CD1c-positive myeloid dendritic cell (primary cell): ENCODE data around the gene QDPR.
A peak's percentile ranks its signal among the peaks of the same experiment; 100 is the strongest.
"Not testable (repeated sequence)": the region's sequence is repeated elsewhere in the genome, so short reads cannot be mapped to it uniquely, and the experiment has no call there.

Source experiments
- DNase-seq: peaks from one replicate; pipeline ENCODE4 v3.0.0-alpha.2; 2016; ENCODE audit errors: extremely low spot score

Gene QDPR

GRCh38 chr4:17492058-17492741, 19.7 kb downstream of the QDPR start:
- no peak for DNase-seq

- no peak for DNase-seq
Observed at GRCh38 chr4:17491196-17491595, 20.7 kb downstream of the QDPR start.

- no peak for DNase-seq
Observed at GRCh38 chr4:17490575-17491059, 21.3 kb downstream of the QDPR start.

- no peak for DNase-seq
Observed at GRCh38 chr4:17489721-17490120, 22.2 kb downstream of the QDPR start.

GRCh38 chr4:17489123-17489522, 22.8 kb downstream of the QDPR start:
- DNase-seq, result no peak

- DNase-seq, result no peak
Observed at GRCh38 chr4:17482716-17483115, 29.2 kb downstream of the QDPR start.

GRCh38 chr4:17480955-17481354, 30.9 kb downstream of the QDPR start:
- no peak for DNase-seq

- DNase-seq, result no peak
Observed at GRCh38 chr4:17480210-17480927, 31.5 kb downstream of the QDPR start.

GRCh38 chr4:17477774-17478472, 34.0 kb downstream of the QDPR start:
- no peak for DNase-seq

- DNase-seq, result peak; percentile 15
Observed at GRCh38 chr4:17476853-17477252, 35.0 kb downstream of the QDPR start.

GRCh38 chr4:17475481-17475880, 36.4 kb downstream of the QDPR start:
- no peak for DNase-seq

GRCh38 chr4:17469931-17470674, 41.8 kb downstream of the QDPR start:
- no peak for DNase-seq

GRCh38 chr4:17468619-17469221, 43.2 kb downstream of the QDPR start:
- DNase-seq, result peak; percentile 50

- no peak for DNase-seq
Observed at GRCh38 chr4:17463606-17464005, 48.3 kb downstream of the QDPR start.

- DNase-seq, result no peak
Observed at GRCh38 chr4:17450269-17450804, 61.6 kb downstream of the QDPR start.

GRCh38 chr4:17448689-17449088, 63.2 kb downstream of the QDPR start:
- no peak for DNase-seq

GRCh38 chr4:17447675-17448298, 64.1 kb downstream of the QDPR start:
- peak; percentile 57 for DNase-seq

GRCh38 chr4:17447056-17447455, 64.8 kb downstream of the QDPR start:
- DNase-seq, result no peak

GRCh38 chr4:17442477-17442876, 69.4 kb downstream of the QDPR start:
- not testable (repeated sequence) for DNase-seq

- no peak for DNase-seq
Observed at GRCh38 chr4:17437396-17437795, 74.5 kb downstream of the QDPR start.

- no peak for DNase-seq
Observed at GRCh38 chr4:17436750-17437090, 75.2 kb downstream of the QDPR start.
